ENCODE data around the gene TACC3.
A peak's percentile ranks its signal among the peaks of the same experiment; 100 is the strongest.

TACC3 gene

GRCh38 chr4:1722551-1723118 lies 1.3 kb downstream of the TACC3 start:
- TF ChIP-seq CTCF (conservative IDR thresholded peaks at IDR 0.05; ENCODE audit: low read depth) = no peak
- no peak for DNase-seq (ENCODE audit: low spot score)
- H3K27ac ChIP-seq = peak overlapping the region; percentile 96
- ChIA-PET POLR2A (ENCODE audit: low non-redundant PET) (interaction anchor here (0.6 kb wide), 1 partner anchor 8 kb away, joined by 3 read pairs; no protein-coding TSS in a partner anchor), CTCF (no interaction called here)

- CTCF ChIA-PET = no interaction called here
- H3K27ac ChIP-seq = peak overlapping the region; percentile 96
- no peak for TF ChIP-seq CTCF (conservative IDR thresholded peaks at IDR 0.05; ENCODE audit: low read depth)
- DNase-seq (ENCODE audit: low spot score) = no peak
- POLR2A ChIA-PET (ENCODE audit: low non-redundant PET) = interaction anchor here (0.6 kb wide), 1 partner anchor 8 kb away, joined by 3 read pairs; no protein-coding TSS in a partner anchor
Observed at GRCh38 chr4:1723131-1723801, 1.9 kb downstream of the TACC3 start.

DNA sequence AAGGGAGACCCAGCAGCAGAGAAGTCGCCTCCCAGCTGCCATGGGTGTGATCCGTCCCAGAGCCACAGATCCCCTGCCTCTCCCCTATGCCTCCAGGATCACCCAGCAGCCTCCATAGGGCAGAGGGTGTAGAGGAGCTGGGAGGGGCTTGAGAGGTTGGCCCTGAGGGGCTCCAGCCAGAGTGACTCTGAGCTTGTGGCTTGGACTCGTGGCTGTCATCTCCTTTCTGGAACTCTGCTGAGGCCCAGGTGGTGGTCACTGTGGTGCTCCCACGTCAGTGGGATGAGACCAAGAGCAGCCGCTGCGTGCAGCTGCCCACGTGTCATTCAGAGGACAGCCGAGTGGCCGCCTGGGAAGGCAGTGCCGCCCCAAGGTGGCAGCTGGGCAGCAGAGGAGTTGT lies 4.2 kb downstream of the TACC3 start:
- peak overlapping the region; percentile 96 for H3K27ac ChIP-seq
- ChIA-PET POLR2A (ENCODE audit: low non-redundant PET) (no interaction called here), CTCF (interaction anchor here (0.8 kb wide), 1 partner anchor 31 kb away, joined by 3 read pairs; no protein-coding TSS in a partner anchor)
- no peak for TF ChIP-seq CTCF (conservative IDR thresholded peaks at IDR 0.05; ENCODE audit: low read depth)
- no peak for DNase-seq (ENCODE audit: low spot score)

- peak; percentile 95 for TF ChIP-seq CTCF (conservative IDR thresholded peaks at IDR 0.05; ENCODE audit: low read depth)
- H3K27ac ChIP-seq = peak overlapping the region; percentile 96
- DNase-seq (ENCODE audit: low spot score) = no peak
- ChIA-PET POLR2A (ENCODE audit: low non-redundant PET) (no interaction called here), CTCF (interaction anchor here (0.6 to 0.9 kb wide), 4 partner anchors 11 to 335 kb away, joined by 4 to 6 read pairs (median 5); no protein-coding TSS in a partner anchor)
Observed at GRCh38 chr4:1726146-1726934, 5.0 kb downstream of the TACC3 start.

DNA sequence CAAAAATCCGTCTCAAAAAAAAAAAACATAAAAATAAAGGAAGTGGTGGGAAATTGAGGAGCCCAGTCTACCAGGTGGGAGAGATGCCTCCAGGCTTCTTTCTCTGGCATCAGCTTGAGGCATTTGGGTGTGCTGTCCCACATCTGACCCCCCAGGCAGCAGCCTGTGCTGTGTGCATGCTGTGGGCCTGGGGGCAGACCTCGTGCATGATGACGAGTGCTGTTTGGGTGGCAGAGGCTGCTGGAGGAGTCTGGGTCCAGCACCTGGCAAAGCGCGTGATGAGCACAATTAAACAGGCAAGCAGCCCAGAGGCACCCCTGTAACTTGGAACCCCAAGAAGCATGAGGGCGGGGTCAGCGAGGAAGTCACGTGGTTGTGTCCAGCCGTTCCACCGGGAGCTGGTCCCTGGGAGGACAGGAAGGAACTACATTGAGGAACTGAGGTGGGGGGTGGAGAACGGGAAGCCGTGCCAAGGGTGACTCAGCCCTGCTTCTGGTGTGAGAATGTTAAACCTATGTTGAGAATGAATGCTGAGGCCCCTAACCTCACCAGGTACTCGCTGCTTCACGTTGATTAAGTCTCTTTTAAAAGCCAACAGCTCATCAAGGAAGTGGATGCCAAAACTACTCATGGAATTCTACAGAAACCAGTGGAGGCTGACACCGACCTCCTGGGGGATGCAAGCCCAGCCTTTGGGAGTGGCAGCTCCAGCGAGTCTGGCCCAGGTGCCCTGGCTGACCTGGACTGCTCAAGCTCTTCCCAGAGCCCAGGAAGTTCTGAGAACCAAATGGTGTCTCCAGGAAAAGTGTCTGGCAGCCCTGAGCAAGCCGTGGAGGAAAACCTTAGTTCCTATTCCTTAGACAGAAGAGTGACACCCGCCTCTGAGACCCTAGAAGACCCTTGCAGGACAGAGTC lies 6.1 kb downstream of the TACC3 start:
- peak; percentile 76 for DNase-seq (ENCODE audit: low spot score)
- ChIA-PET CTCF (interaction anchor here (0.6 to 1.0 kb wide), 4 partner anchors 10 to 272 kb away, joined by 3 to 6 read pairs (median 4); no protein-coding TSS in a partner anchor), POLR2A (ENCODE audit: low non-redundant PET) (no interaction called here)
- H3K27ac ChIP-seq = peak overlapping the region; percentile 96
- no peak for TF ChIP-seq CTCF (conservative IDR thresholded peaks at IDR 0.05; ENCODE audit: low read depth)

All from RWPE1 (cell line).